ENCODE data around the gene ROBO1. TPM values are rescaled to one million over a fixed set of nuclear protein-coding genes. Genes with fewer than 3 reads are reported as not detected.

The ROBO1 gene
- total and polyA plus RNA-seq, 2 of the 13 experiments (the other 11 are each of a cell fraction or from before 2014, with no cell fraction given): 52.2 to 71.0 TPM

DNA sequence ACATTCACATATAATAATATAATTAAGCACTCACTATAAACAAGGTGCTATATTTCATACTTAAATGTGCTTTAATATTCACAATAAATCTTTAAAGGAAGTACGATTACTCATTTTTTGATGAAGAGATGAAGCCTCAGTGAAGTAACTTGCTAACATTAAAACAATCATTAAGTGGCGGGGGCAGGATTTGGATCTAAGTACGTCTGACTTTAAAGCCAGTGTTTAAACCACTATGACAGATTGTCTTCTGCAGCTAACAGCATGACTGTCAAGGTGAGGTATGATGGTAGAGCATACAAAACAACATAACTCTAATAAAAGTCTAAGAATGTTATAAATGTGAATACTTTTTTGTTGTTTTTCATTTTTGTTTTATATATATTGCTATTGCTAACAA lies 862.1 kb downstream of the ROBO1 start:
- H3K4me1 ChIP-seq (ENCODE audit: insufficient read depth, low read length): peaks cover 30% of the 10 kb centered on the region
- no peak for DNase-seq (ENCODE audit: low spot score)
- in situ Hi-C loops (cut with HindIII; ENCODE audit: extremely low pct_ligation_motif_present, low pct_unique_long_range_greater_than_20kb): no loop called here
- intact Hi-C loops (cut with micrococcal nuclease; ENCODE audit: unreplicated experiment): no loop called here
- TF ChIP-seq, protein P1, sequence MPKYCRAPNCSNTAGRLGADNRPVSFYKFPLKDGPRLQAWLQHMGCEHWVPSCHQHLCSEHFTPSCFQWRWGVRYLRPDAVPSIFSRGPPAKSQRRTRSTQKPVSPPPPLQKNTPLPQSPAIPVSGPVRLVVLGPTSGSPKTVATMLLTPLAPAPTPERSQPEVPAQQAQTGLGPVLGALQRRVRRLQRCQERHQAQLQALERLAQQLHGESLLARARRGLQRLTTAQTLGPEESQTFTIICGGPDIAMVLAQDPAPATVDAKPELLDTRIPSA (CRISPR knock-in tag; IDR thresholded peaks at IDR 0.05; ENCODE audit: borderline replicate concordance): no peak
- TF ChIP-seq DPF2 (CRISPR knock-in tag; IDR thresholded peaks at IDR 0.05; ENCODE audit: borderline replicate concordance, low read depth) (no peak), ZNF547 (CRISPR knock-in tag; IDR thresholded peaks at IDR 0.05) (no peak), PHF8 (CRISPR knock-in tag; IDR thresholded peaks at IDR 0.05) (no peak), ZNF883 (CRISPR knock-in tag; IDR thresholded peaks at IDR 0.05; ENCODE audit: not compliant biosample characterization) (no peak), RARG (CRISPR knock-in tag; IDR thresholded peaks at IDR 0.05; ENCODE audit: low read depth) (no peak), ZFP37 (CRISPR knock-in tag; IDR thresholded peaks at IDR 0.05; ENCODE audit: borderline replicate concordance) (no peak), NFKB2 (CRISPR knock-in tag; IDR thresholded peaks at IDR 0.05; ENCODE audit: borderline replicate concordance) (no peak), ZNF563 (CRISPR knock-in tag; IDR thresholded peaks at IDR 0.05) (no peak)
- TF ChIP-seq, protein P2, sequence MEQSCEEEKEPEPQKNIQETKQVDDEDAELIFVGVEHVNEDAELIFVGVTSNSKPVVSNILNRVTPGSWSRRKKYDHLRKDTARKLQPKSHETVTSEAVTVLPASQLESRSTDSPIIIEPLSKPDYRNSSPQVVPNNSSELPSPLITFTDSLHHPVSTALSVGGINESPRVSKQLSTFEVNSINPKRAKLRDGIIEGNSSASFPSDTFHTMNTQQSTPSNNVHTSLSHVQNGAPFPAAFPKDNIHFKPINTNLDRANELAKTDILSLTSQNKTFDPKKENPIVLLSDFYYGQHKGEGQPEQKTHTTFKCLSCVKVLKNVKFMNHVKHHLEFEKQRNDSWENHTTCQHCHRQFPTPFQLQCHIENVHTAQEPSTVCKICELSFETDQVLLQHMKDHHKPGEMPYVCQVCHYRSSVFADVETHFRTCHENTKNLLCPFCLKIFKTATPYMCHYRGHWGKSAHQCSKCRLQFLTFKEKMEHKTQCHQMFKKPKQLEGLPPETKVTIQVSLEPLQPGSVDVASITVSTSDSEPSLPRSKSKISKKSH (CRISPR knock-in tag; IDR thresholded peaks at IDR 0.05; ENCODE audit: borderline replicate concordance): no peak
- TF ChIP-seq, protein P3, sequence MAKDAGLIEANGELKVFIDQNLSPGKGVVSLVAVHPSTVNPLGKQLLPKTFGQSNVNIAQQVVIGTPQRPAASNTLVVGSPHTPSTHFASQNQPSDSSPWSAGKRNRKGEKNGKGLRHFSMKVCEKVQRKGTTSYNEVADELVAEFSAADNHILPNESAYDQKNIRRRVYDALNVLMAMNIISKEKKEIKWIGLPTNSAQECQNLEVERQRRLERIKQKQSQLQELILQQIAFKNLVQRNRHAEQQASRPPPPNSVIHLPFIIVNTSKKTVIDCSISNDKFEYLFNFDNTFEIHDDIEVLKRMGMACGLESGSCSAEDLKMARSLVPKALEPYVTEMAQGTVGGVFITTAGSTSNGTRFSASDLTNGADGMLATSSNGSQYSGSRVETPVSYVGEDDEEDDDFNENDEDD (CRISPR knock-in tag; IDR thresholded peaks at IDR 0.05; ENCODE audit: borderline replicate concordance): no peak
- TF ChIP-seq, protein P4, sequence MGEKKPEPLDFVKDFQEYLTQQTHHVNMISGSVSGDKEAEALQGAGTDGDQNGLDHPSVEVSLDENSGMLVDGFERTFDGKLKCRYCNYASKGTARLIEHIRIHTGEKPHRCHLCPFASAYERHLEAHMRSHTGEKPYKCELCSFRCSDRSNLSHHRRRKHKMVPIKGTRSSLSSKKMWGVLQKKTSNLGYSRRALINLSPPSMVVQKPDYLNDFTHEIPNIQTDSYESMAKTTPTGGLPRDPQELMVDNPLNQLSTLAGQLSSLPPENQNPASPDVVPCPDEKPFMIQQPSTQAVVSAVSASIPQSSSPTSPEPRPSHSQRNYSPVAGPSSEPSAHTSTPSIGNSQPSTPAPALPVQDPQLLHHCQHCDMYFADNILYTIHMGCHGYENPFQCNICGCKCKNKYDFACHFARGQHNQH (CRISPR knock-in tag; IDR thresholded peaks at IDR 0.05): no peak
- no peak overlapping the region for H2AFZ ChIP-seq (ENCODE audit: low read length)
- ChIA-PET CTCF (ENCODE audit: low intra/inter-chr PET ratio, low total read pairs) (no interaction called here), POLR2A (interaction anchor here (1.6 kb wide), 1 partner anchor 13 kb away, joined by 6 read pairs; no protein-coding TSS in a partner anchor)
- peaks cover 0 to 1% of the 10 kb centered on the region in 2 experiments; a peak in 1 of 5 replicates for H3K36me3 ChIP-seq (replicated peaks in 1 of 2; ENCODE audit: control insufficient read depth in 1 of 2, insufficient read depth in 2 of 2, low read length in 2 of 2)
- H4K20me1 ChIP-seq (ENCODE audit: insufficient read depth, low read length): no peaks in the 10 kb centered on the region; the same call in 1 of the 2 replicates
- no peak for FAIRE-seq
- ATAC-seq: no peak
- no TSS peak for BruUV-seq (replicated peaks)
- peaks cover 63% of the 10 kb centered on the region for H3K79me2 ChIP-seq (ENCODE audit: insufficient read depth, low read length)
- H3K27ac ChIP-seq (ENCODE audit: extremely low read length, insufficient read depth, low read length): no peak overlapping the region
- no peak overlapping the region for H3K9ac ChIP-seq (ENCODE audit: insufficient read depth, low read depth, low read length)
- no peak overlapping the region for H3K4me2 ChIP-seq (ENCODE audit: low read depth, low read length)
- H3K9me3 ChIP-seq (ENCODE audit: low read length): no peaks in the 10 kb centered on the region
- H3K27me3 ChIP-seq (ENCODE audit: control insufficient read depth in 1 of 2, insufficient read depth in 2 of 2, low read length in 2 of 2): no peaks in the 10 kb centered on the region
- no peak overlapping the region for H3K4me3 ChIP-seq (replicated peaks in 1 of 3; ENCODE audit: insufficient read depth in 1 of 3, low read depth in 2 of 3, low read length in 3 of 3)
- WGBS (ENCODE audit: low lambda C conversion rate): over 99% methylated on average over 3 of the region's 3 CpGs
